Skeletal muscle tissue (tissue), 4 donors: ENCODE data around the gene PRKAR1A. TPM values are rescaled to one million over a fixed set of nuclear protein-coding genes. Genes with fewer than 3 reads are reported as not detected.
"Not testable (repeated sequence)": the region's sequence is repeated elsewhere in the genome, so short reads cannot be mapped to it uniquely, and the experiment has no call there.

ENCODE experiments used
- H3K27ac ChIP-seq: one replicate; pipeline ENCODE4 v1.7.0; 2013; ENCODE audit warnings: mild to moderate bottlenecking, low read depth, low read length, inconsistent platforms
- H3K27me3 ChIP-seq, 3 donors: one replicate each; pipeline ENCODE4 v1.7.0; 2013; ENCODE audit warnings: low read length in 3 of 3; ENCODE audit not compliant: control insufficient read depth in 3 of 3, insufficient read depth in 3 of 3
- H3K36me3 ChIP-seq, 3 donors: one replicate each; pipeline ENCODE4 v1.7.0; 2013; ENCODE audit warnings: low read length in 3 of 3; ENCODE audit not compliant: control insufficient read depth in 3 of 3, insufficient read depth in 3 of 3
- H3K4me1 ChIP-seq, 3 donors: one replicate each; pipeline ENCODE4 v1.7.0; 2013; ENCODE audit warnings: low read length in 3 of 3, mild to moderate bottlenecking in 3 of 3; ENCODE audit not compliant: control insufficient read depth in 3 of 3, insufficient read depth in 3 of 3
- H3K4me3 ChIP-seq, 3 donors: one replicate each; pipeline ENCODE4 v1.7.0; 2013; ENCODE audit warnings: low read length in 3 of 3
- H3K9ac ChIP-seq, 3 donors: one replicate each; pipeline ENCODE4 v1.7.0; 2013; ENCODE audit warnings: low read length in 3 of 3, mild to moderate bottlenecking in 3 of 3, moderate library complexity in 2 of 3, low read depth in 1 of 3
- H3K9me3 ChIP-seq, 3 donors: one replicate each; pipeline ENCODE4 v1.7.0; 2013; ENCODE audit warnings: low read length in 3 of 3; ENCODE audit not compliant: control insufficient read depth in 3 of 3
- total RNA-seq: library from RNA; depleted of rRNA; stranded (reverse); fragments of >200 nt; gene quantifications from one replicate; pipeline ENCODE4 v1.2.3, GENCODE V29; 2014
- donor health status: Osteomylitis.

Gene PRKAR1A
- total RNA-seq, 1 donor from 2014 or later: 267 TPM

DNA sequence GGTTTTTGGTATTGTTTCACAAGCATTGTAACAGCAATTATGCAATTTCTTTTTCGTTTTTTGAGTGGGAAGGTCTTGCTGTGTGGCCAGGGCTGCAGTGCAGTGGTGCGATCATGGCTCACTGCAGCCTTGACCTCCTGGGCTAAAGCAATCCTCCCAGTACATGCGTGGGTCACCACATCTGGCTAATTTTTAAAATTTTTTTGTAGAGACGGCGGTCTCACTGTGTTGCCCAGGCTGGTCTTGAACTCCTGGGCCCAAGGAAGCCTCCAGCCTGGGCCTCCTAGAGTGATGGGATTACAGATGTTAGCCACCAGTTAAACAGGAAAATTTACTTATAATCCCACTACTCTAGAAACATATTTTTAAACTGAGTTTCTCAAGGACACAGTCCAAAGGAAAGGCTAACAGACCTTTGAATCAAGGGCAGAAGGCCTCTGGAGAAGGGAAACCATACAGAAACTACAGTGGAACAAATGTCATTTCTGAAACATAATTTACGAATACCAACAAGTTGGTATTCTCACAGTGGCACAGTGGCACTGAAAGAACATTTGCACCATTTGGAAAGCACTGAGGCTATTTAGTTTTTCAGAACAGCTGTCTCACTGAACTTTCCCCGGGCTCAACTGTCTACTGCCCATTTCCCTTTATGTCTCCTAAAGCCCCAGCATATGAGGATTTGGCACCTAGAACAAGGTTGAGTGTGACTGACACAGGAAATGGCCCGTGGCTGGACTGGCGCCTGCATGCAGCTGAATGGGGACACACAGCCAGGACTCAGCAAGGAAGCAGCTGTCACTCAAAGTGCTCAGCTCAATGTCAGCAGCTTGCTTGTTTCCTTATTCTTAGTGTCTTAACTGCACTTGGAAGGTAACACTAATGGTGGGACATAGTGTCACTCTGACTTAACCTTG, 2.8 kb upstream of the PRKAR1A start:
- peaks cover 26 to 35% (median 30%) of the 10 kb centered on the region in 3 donors for H3K4me1 ChIP-seq
- H3K27ac ChIP-seq: peak overlapping the region; percentile 70

GRCh38 chr17:68511254-68511670, 968 bp upstream of the PRKAR1A start:
- H3K4me3 ChIP-seq: peak overlapping the region; percentile 84 to 97 (median 94)
- H3K27ac ChIP-seq: peak overlapping the region; percentile 97
- no peaks in the 10 kb centered on the region for H3K9me3 ChIP-seq
- peak overlapping the region; percentile 79 to 98 (median 94) for H3K9ac ChIP-seq
- peaks cover 2 to 5% (median 2%) of the 10 kb centered on the region in 3 donors for H3K36me3 ChIP-seq
- peaks cover 43 to 48% (median 45%) of the 10 kb centered on the region in 3 donors for H3K4me1 ChIP-seq
- H3K27me3 ChIP-seq: no peaks in the 10 kb centered on the region

More for the DNA sequence above, 2.8 kb upstream of the PRKAR1A start:
- Histone ChIP-seq H3K4me3 (no peak overlapping the region), H3K36me3 (no peaks in the 10 kb centered on the region), H3K9me3 (no peaks in the 10 kb centered on the region), H3K9ac (peak overlapping the region in 2 of 3 donors; percentile 24 to 55), H3K27me3 (no peaks in the 10 kb centered on the region)

DNA sequence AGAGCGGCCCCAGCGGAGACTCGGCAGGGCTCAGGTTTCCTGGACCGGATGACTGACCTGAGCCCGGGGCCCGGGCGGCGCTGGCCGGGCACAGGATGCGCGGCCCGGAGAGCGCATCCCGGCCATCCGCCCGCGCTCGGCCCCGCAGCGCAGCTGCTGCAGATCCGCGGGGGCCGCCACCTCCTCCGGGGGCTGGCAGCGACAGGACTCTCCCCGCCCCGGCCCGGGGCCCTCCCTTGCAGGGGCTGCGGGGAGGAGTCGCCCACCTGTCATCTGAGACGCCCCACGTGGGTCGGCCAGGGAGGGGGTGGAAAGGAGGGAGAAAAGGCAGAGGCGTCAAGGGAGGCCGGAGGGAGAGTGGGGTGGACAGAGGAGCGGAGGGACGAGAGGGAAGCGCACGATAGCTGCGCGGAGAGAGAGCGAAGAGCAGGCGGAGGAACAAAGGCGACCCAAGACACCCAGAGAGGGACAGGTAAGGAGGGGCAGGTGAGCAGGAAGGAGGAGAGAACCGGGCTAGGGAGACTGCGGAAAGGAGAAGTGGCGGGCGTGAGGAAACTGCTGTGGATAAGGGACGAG, 471 bp upstream of the PRKAR1A start:
- H3K36me3 ChIP-seq: peaks cover 2 to 5% (median 2%) of the 10 kb centered on the region in 3 donors
- H3K9ac ChIP-seq: peak overlapping the region; percentile 83 to 98 (median 94)
- peaks cover 43 to 50% (median 45%) of the 10 kb centered on the region in 3 donors for H3K4me1 ChIP-seq
- peak overlapping the region; percentile 84 to 97 (median 94) for H3K4me3 ChIP-seq
- no peaks in the 10 kb centered on the region for H3K9me3 ChIP-seq
- peak overlapping the region; percentile 97 for H3K27ac ChIP-seq
- H3K27me3 ChIP-seq: no peaks in the 10 kb centered on the region

DNA sequence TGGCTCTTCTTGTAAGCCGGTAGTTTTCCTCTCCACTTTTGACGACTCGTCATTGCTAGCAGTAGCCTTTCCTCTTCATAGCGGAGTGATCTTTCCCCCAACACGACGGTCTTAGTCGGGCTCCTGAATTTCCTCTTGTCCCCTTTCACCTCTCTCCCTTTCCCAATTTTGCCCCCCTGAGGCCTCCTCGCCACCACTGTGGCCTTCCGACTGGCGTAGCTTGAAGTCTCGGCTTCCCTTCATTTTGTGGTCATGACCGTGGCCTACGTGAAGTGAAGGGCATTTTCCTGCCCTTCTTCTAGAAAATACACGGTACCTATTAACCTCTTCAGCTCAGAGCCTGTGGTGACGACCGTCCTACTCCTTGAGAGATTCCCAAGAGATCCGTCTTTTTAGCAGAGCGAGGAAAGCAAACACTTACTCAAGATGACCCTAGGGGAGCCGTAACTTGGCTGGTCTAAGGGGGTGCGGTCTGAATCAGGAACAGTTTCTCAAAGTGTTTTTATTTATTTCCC, 787 bp downstream of the PRKAR1A start:
- Histone ChIP-seq H3K4me3 (peak overlapping the region; percentile 84 to 97 (median 94)), H3K36me3 (peaks cover 4 to 12% (median 6%) of the 10 kb centered on the region in 3 donors), H3K27ac (peak overlapping the region; percentile 97), H3K27me3 (no peaks in the 10 kb centered on the region), H3K9ac (peak overlapping the region; percentile 83 to 98 (median 94)), H3K4me1 (peaks cover 52 to 62% (median 55%) of the 10 kb centered on the region in 3 donors), H3K9me3 (no peaks in the 10 kb centered on the region)

GRCh38 chr17:68513932-68514331, 1.7 kb downstream of the PRKAR1A start:
- Histone ChIP-seq H3K27ac (peak overlapping the region; percentile 97), H3K36me3 (peaks cover 4 to 16% (median 10%) of the 10 kb centered on the region in 3 donors), H3K27me3 (no peaks in the 10 kb centered on the region), H3K4me1 (peaks cover 59 to 70% (median 60%) of the 10 kb centered on the region in 3 donors), H3K9me3 (no peaks in the 10 kb centered on the region), H3K4me3 (peak overlapping the region; percentile 84 to 97 (median 94)), H3K9ac (peak overlapping the region; percentile 83 to 98 (median 94))

GRCh38 chr17:68514831-68515635, 2.8 kb downstream of the PRKAR1A start:
- Histone ChIP-seq H3K4me3 (peak overlapping the region; percentile 18 to 94 (median 31)), H3K4me1 (peaks cover 56 to 68% (median 59%) of the 10 kb centered on the region in 3 donors)

DNA sequence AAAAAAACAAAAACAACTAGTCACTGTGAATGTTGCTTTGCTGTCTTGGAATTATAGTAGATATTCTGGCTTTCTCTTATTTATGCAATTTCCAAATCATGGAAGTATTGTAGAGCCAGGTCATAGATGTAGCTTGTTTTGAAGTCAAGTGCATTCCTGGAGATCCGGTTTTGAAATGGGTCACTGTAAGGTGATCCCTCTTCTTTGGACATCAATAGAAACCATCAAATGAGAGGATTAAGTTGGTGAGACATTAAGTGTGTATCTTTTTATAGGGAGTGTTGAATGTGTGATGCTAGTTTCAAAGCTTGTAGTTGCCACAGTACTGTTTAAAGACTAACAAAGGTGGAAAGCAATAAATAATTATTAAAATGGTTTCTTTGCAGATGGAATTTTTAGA, 4.5 kb downstream of the PRKAR1A start:
- H3K4me3 ChIP-seq: no peak overlapping the region

More at GRCh38 chr17:68514831-68515635, 2.8 kb downstream of the PRKAR1A start:
- Histone ChIP-seq H3K36me3 (peaks cover 4 to 16% (median 13%) of the 10 kb centered on the region in 3 donors), H3K27me3 (no peaks in the 10 kb centered on the region), H3K9me3 (no peaks in the 10 kb centered on the region), H3K9ac (peak overlapping the region; percentile 23 to 63 (median 43)), H3K27ac (peak overlapping the region; percentile 34)

GRCh38 chr17:68517605-68518004, 5.4 kb downstream of the PRKAR1A start:
- H3K27me3 ChIP-seq, H3K9ac ChIP-seq, H3K9me3 ChIP-seq, H3K4me3 ChIP-seq: not testable (repeated sequence)
- peak overlapping the region; percentile 23 for H3K27ac ChIP-seq
- H3K4me1 ChIP-seq: peaks cover 41 to 65% (median 54%) of the 10 kb centered on the region in 3 donors
- peaks cover 4 to 18% (median 16%) of the 10 kb centered on the region in 3 donors for H3K36me3 ChIP-seq

More for the DNA sequence above, 4.5 kb downstream of the PRKAR1A start:
- Histone ChIP-seq H3K4me1 (peaks cover 45 to 61% (median 53%) of the 10 kb centered on the region in 3 donors), H3K27me3 (no peaks in the 10 kb centered on the region), H3K36me3 (peaks cover 4 to 16% (median 13%) of the 10 kb centered on the region in 3 donors), H3K9ac (peak overlapping the region in 1 of 3 donors; percentile 53), H3K27ac (peak overlapping the region; percentile 23), H3K9me3 (no peaks in the 10 kb centered on the region)
